T-cell (primary cell): ENCODE data around the gene PTPN13. TPM values are rescaled to one million over a fixed set of nuclear protein-coding genes. Genes with fewer than 3 reads are reported as not detected.

Experiments used
- ATAC-seq, 4 experiments: fragments of 200-7000 bp in 3 of 4; fragments of 150-1000 bp in 1 of 4; cut with Tn5 transposase; replicated peaks in 1 of 4; 1 replicate in 3 of 4; 2 replicates in 1 of 4; pipeline ENCODE4 v1.10.0; 2021; ENCODE audit warnings: moderate library complexity in 3 of 4, mild to moderate bottlenecking in 2 of 4, moderate number of reproducible peaks in 1 of 4
- CTCF ChIA-PET, 2 donors: fragments of 300-600 bp; sonication (Branson Sonifier 250); formaldehyde crosslinking; loops; one replicate each; lab custom pipeline; 2022; ENCODE audit warnings: antibody characterized with exemption in 2 of 2; lab: Charles Lee
- POLR2A ChIA-PET, 2 donors: fragments of 300-600 bp; sonication (Branson Sonifier 250); formaldehyde crosslinking; loops; one replicate each; lab custom pipeline; 2022; ENCODE audit warnings: antibody characterized with exemption in 2 of 2; lab: Charles Lee
- DNase-seq, 35 experiments: peaks; one replicate each; pipeline versions ENCODE4 v3.0.0 to v3.0.0-alpha.2; 2013 to 2023
- H3K27ac ChIP-seq: one replicate; pipeline ENCODE4 v1.5.1; 2013; ENCODE audit warnings: low read length
- H3K27me3 ChIP-seq, 2 experiments: replicated peaks in 1 of 2; 1 replicate in 1 of 2; 2 replicates in 1 of 2; pipeline versions ENCODE4 v1.6.1 to v1.7.0; 2013; ENCODE audit warnings: low read length in 1 of 2, mixed read lengths in 1 of 2; ENCODE audit not compliant: control insufficient read depth in 2 of 2, insufficient read depth in 2 of 2; ENCODE audit errors: extremely low read depth in 1 of 2
- H3K36me3 ChIP-seq, 2 donors: 1 replicate in 1 of 2; 2 replicates in 1 of 2; pipeline versions ENCODE4 v1.6.1 to v1.7.0; 2013; ENCODE audit warnings: low read length in 1 of 2; ENCODE audit not compliant: control insufficient read depth in 2 of 2, insufficient read depth in 1 of 2; ENCODE audit errors: extremely low read depth in 1 of 2
- H3K4me1 ChIP-seq, 2 experiments: 1 replicate in 1 of 2; 2 replicates in 1 of 2; pipeline versions ENCODE4 v1.6.1 to v1.7.0; 2013; ENCODE audit warnings: low read length in 2 of 2, mixed read lengths in 1 of 2; ENCODE audit not compliant: insufficient read depth in 2 of 2, control insufficient read depth in 1 of 2; ENCODE audit errors: extremely low read depth in 1 of 2
- H3K4me3 ChIP-seq, 2 donors: 1 replicate in 1 of 2; 2 replicates in 1 of 2; pipeline versions ENCODE4 v1.5.1 to v1.7.0; 2013; ENCODE audit warnings: mild to moderate bottlenecking in 2 of 2, low read length in 1 of 2, moderate library complexity in 1 of 2; ENCODE audit not compliant: control insufficient read depth in 1 of 2; ENCODE audit errors: extremely low read depth in 1 of 2
- H3K9me3 ChIP-seq: 2 replicates; pipeline ENCODE4 v1.7.0; 2013
- H3K27ac Mint-ChIP-seq, 2 donors: one replicate each; pipeline ENCODE4 v1.8.0; 2020 to 2021; ENCODE audit warnings: mild to moderate bottlenecking in 2 of 2, mixed read lengths in 2 of 2
- H3K27me3 Mint-ChIP-seq, 2 donors: one replicate each; pipeline ENCODE4 v1.8.0; 2021 to 2022; ENCODE audit warnings: mixed read lengths in 2 of 2
- H3K36me3 Mint-ChIP-seq: one replicate; pipeline ENCODE4 v1.8.0; 2021; ENCODE audit warnings: mixed read lengths
- H3K4me1 Mint-ChIP-seq, 3 donors: one replicate each; pipeline ENCODE4 v1.8.0; 2020 to 2022; ENCODE audit warnings: mixed read lengths in 3 of 3, mild to moderate bottlenecking in 1 of 3
- H3K4me3 Mint-ChIP-seq, 3 donors: one replicate each; pipeline ENCODE4 v1.8.0; 2020 to 2022; ENCODE audit warnings: mild to moderate bottlenecking in 3 of 3, mixed read lengths in 3 of 3, moderate library complexity in 3 of 3
- H3K9me3 Mint-ChIP-seq, 3 donors: one replicate each; pipeline ENCODE4 v1.8.0; 2020 to 2022; ENCODE audit warnings: mixed read lengths in 3 of 3
- WGBS: methylation state at CpG from one replicate; pipeline ENCODE4 v1.1.5; 2013; ENCODE audit warnings: missing lambda C conversion rate; ENCODE audit not compliant: insufficient coverage; 5-methylcytosine and 5-hydroxymethylcytosine counted together
- total RNA-seq, 35 experiments: library from RNA in 6 of 35; stranded (reverse) in 6 of 35; fragments of 120-200 nt in 1 of 35; gene quantifications; one replicate each; pipeline versions ENCODE4 v1.2.1 to v1.2.4 and lab custom pipeline; 2013 to 2026

The PTPN13 gene
- total RNA-seq, 5 donors from 2014 or later (not counting 1 experiment from before 2014, with no cell fraction given), result 0.90 to 8.1 (median 5.2) TPM

- Mint-ChIP-seq H3K4me1 (peaks cover 0 to 5% (median 5%) of the 10 kb centered on the region in 3 donors), H3K4me3 (no peak overlapping the region), H3K27me3 (peaks cover 0 to 10% of the 10 kb centered on the region in 2 donors), H3K27ac (no peak overlapping the region), H3K36me3 (no peaks in the 10 kb centered on the region), H3K9me3 (no peaks in the 10 kb centered on the region)
- no peak for ATAC-seq
- Histone ChIP-seq H3K27me3 (peaks cover 0 to 8% of the 10 kb centered on the region in 2 experiments), H3K9me3 (no peaks in the 10 kb centered on the region), H3K4me3 (no peak overlapping the region), H3K36me3 (no peaks in the 10 kb centered on the region), H3K4me1 (no peaks in the 10 kb centered on the region), H3K27ac (no peak overlapping the region)
- CTCF ChIA-PET, result interaction anchor here in 1 of 2 donors (0.7 kb wide), 1 partner anchor 66 kb away, joined by 3 read pairs; no protein-coding TSS in a partner anchor
- 70% methylated on average over 3 of the region's 5 CpGs for WGBS
- POLR2A ChIA-PET, result no interaction called here
- no peak for DNase-seq
Observed at GRCh38 chr4:86564795-86565194, 29.3 kb upstream of the PTPN13 start.

GRCh38 chr4:86565651-86566050 lies 28.5 kb upstream of the PTPN13 start:
- WGBS, result 79% methylated on average over 1 of the region's 2 CpGs
- Histone ChIP-seq H3K36me3 (no peaks in the 10 kb centered on the region), H3K27me3 (peaks cover 0 to 8% of the 10 kb centered on the region in 2 experiments), H3K27ac (no peak overlapping the region), H3K4me1 (no peaks in the 10 kb centered on the region), H3K9me3 (no peaks in the 10 kb centered on the region), H3K4me3 (no peak overlapping the region)
- Mint-ChIP-seq H3K27ac (no peak overlapping the region), H3K36me3 (no peaks in the 10 kb centered on the region), H3K27me3 (peaks cover 0 to 10% of the 10 kb centered on the region in 2 donors), H3K4me1 (peaks cover 0 to 5% (median 5%) of the 10 kb centered on the region in 3 donors), H3K9me3 (no peaks in the 10 kb centered on the region), H3K4me3 (no peak overlapping the region)
- ATAC-seq (no peak), DNase-seq (no peak)
- POLR2A ChIA-PET, result no interaction called here
- CTCF ChIA-PET, result no interaction called here

GRCh38 chr4:86569103-86569870 lies 24.8 kb upstream of the PTPN13 start:
- Histone ChIP-seq H3K9me3 (no peaks in the 10 kb centered on the region), H3K36me3 (no peaks in the 10 kb centered on the region), H3K27me3 (peaks cover 0 to 5% of the 10 kb centered on the region in 2 experiments), H3K4me3 (no peak overlapping the region), H3K4me1 (no peaks in the 10 kb centered on the region), H3K27ac (no peak overlapping the region)
- DNase-seq (no peak), ATAC-seq (no peak)
- Mint-ChIP-seq H3K4me1 (peaks cover 0 to 5% (median 5%) of the 10 kb centered on the region in 3 donors), H3K4me3 (no peak overlapping the region), H3K36me3 (no peaks in the 10 kb centered on the region), H3K27ac (no peak overlapping the region), H3K9me3 (no peaks in the 10 kb centered on the region), H3K27me3 (peaks cover 0 to 5% of the 10 kb centered on the region in 2 donors)
- ChIA-PET POLR2A (no interaction called here), CTCF (interaction anchor here in 1 of 2 donors (0.6 kb wide), 1 partner anchor 25 kb away, joined by 3 read pairs; no protein-coding TSS in a partner anchor)
- whole genome bisulfite sequencing, result no CpG with 5 or more reads among the region's 6 CpGs

DNA sequence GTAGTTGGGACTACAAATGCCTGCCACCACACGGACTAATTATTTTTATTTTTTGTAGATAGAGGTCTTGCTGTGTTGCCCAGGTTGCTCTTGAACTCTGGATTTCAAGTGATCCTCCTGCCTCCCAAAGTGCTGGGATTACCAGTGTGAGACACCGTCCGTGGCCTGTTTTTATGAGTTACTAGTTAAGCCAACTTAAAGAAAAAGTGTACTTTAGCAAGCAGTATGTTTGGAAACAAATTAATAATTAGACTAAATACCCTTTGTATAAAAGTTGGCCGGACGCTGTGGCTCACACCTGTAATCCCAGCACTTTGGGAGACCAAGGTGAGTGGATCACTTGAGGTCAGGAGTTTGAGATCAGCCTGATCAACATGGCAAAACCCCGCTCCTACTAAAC lies 14.2 kb upstream of the PTPN13 start:
- DNase-seq (no peak), ATAC-seq (no peak)
- Histone ChIP-seq H3K36me3 (no peaks in the 10 kb centered on the region), H3K9me3 (no peaks in the 10 kb centered on the region), H3K4me1 (no peaks in the 10 kb centered on the region), H3K4me3 (no peak overlapping the region), H3K27me3 (no peaks in the 10 kb centered on the region), H3K27ac (no peak overlapping the region)
- Mint-ChIP-seq H3K27me3 (peaks cover 0 to 2% of the 10 kb centered on the region in 2 donors), H3K36me3 (no peaks in the 10 kb centered on the region), H3K9me3 (no peaks in the 10 kb centered on the region), H3K27ac (no peak overlapping the region), H3K4me3 (no peak overlapping the region), H3K4me1 (no peaks in the 10 kb centered on the region)
- POLR2A ChIA-PET, result no interaction called here
- no CpG with 5 or more reads among the region's 6 CpGs for WGBS
- CTCF ChIA-PET, result no interaction called here

DNA sequence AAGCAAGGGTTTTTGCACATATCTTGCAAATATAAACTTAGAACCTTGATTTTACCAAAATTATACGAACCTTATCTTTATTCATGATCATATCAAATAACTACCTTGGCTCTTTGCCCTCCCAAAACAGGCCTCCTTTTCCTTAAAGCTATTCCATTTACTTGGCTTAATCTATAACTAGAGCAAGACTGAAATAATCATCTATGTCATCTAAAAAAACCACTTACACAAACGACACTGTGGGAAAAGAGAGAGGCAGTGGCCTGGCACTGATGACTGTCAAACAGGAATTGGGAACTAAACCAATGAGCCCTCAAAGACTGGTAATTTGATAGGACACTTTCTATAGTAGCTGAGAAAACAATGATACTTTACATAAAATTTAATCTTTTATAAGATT lies 11.7 kb upstream of the PTPN13 start:
- H3K27ac Mint-ChIP-seq, result no peak overlapping the region
- H3K36me3 Mint-ChIP-seq, result no peaks in the 10 kb centered on the region
- CTCF ChIA-PET, result no interaction called here

DNA sequence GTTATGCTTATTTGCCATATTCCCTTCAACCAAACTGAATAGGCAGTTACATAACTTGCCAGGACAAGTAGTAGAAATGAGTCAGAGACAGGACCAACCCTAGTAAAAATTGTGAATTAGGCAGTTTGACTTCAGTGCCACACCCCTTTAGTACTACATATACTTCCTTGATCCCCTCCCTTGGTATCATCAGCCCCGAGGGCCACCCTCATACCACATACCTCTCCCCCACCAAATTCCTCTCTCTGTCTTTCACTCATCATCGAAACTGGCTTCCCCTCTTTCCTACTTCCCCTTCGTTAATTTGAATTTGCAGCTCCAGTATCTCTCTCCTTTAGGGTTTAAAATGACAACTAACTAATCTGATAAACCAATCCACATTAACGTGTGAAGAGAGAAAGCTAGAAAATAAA lies 7.9 kb upstream of the PTPN13 start:
- no peaks in the 10 kb centered on the region for H3K9me3 ChIP-seq
- H3K36me3 Mint-ChIP-seq, result no peaks in the 10 kb centered on the region
- 0% methylated on average over 1 of the region's 4 CpGs for WGBS
- H3K27ac Mint-ChIP-seq, result no peak overlapping the region
- CTCF ChIA-PET, result no interaction called here
- DNase-seq, result no peak
- no peaks in the 10 kb centered on the region for H3K27me3 ChIP-seq
- H3K4me1 Mint-ChIP-seq, result no peaks in the 10 kb centered on the region
- H3K4me3 Mint-ChIP-seq, result no peak overlapping the region
- ATAC-seq, result no peak
- H3K4me1 ChIP-seq, result no peaks in the 10 kb centered on the region
- peaks cover 0 to 8% of the 10 kb centered on the region in 2 donors for H3K27me3 Mint-ChIP-seq
- H3K36me3 ChIP-seq, result no peaks in the 10 kb centered on the region
- H3K27ac ChIP-seq, result no peak overlapping the region
- POLR2A ChIA-PET, result no interaction called here
- no peak overlapping the region for H3K4me3 ChIP-seq
- no peaks in the 10 kb centered on the region for H3K9me3 Mint-ChIP-seq

More for the DNA sequence above, 11.7 kb upstream of the PTPN13 start:
- 57% methylated on average over 1 of the region's 2 CpGs for WGBS
- no peaks in the 10 kb centered on the region for H3K9me3 ChIP-seq
- H3K4me1 ChIP-seq, result no peaks in the 10 kb centered on the region
- H3K27ac ChIP-seq, result no peak overlapping the region
- Mint-ChIP-seq H3K4me3 (no peak overlapping the region), H3K9me3 (no peaks in the 10 kb centered on the region), H3K4me1 (no peaks in the 10 kb centered on the region), H3K27me3 (peaks cover 0 to 6% of the 10 kb centered on the region in 2 donors)
- no peaks in the 10 kb centered on the region for H3K36me3 ChIP-seq
- H3K27me3 ChIP-seq, result no peaks in the 10 kb centered on the region
- POLR2A ChIA-PET, result no interaction called here
- H3K4me3 ChIP-seq, result no peak overlapping the region
- DNase-seq (no peak), ATAC-seq (no peak)
